MM.1S (cell line): ENCODE results near the gene SLC6A12.

Experiments used
- DNase-seq: peaks from one replicate; pipeline ENCODE4 v3.0.0-alpha.2; 2015
- H2AFZ ChIP-seq: fragments of 300-600 bp; sonication (generic); 2 replicates; pipeline ENCODE4 v1.6.0; 2016; ENCODE audit warnings: antibody characterized with exemption, low read length
- H3F3A ChIP-seq: fragments of 300-600 bp; sonication (generic); 2 replicates; pipeline ENCODE4 v1.6.1; 2016; ENCODE audit warnings: mild to moderate bottlenecking, antibody characterized with exemption, low read length, moderate library complexity, mixed read lengths; ENCODE audit not compliant: insufficient read depth
- H3K27ac ChIP-seq: fragments of 300-600 bp; sonication (generic); 2 replicates; pipeline ENCODE4 v1.5.1; 2016; ENCODE audit warnings: mild to moderate bottlenecking, low read length
- H3K27me3 ChIP-seq: fragments of 300-600 bp; sonication (generic); replicated peaks from 2 replicates; pipeline ENCODE4 v1.6.0; 2016; ENCODE audit warnings: low read length; ENCODE audit not compliant: insufficient read depth
- H3K36me3 ChIP-seq: fragments of 300-600 bp; sonication (generic); replicated peaks from 2 replicates; pipeline ENCODE4 v1.6.1; 2016; ENCODE audit warnings: mild to moderate bottlenecking, low read length, mixed read lengths; ENCODE audit not compliant: insufficient read depth
- H3K4me1 ChIP-seq: fragments of 300-600 bp; sonication (generic); 2 replicates; pipeline ENCODE4 v1.6.1; 2016; ENCODE audit warnings: low read length, mixed read lengths
- H3K4me2 ChIP-seq: fragments of 300-600 bp; sonication (generic); 2 replicates; pipeline ENCODE4 v1.6.0; 2016; ENCODE audit warnings: low read depth, low read length
- H3K4me3 ChIP-seq: fragments of 300-600 bp; sonication (generic); 2 replicates; pipeline ENCODE4 v1.5.1; 2016; ENCODE audit warnings: low read length, mixed read lengths
- H3K79me2 ChIP-seq: fragments of 300-600 bp; sonication (generic); 2 replicates; pipeline ENCODE4 v1.6.1; 2016; ENCODE audit warnings: mixed run types, low read length, mixed read lengths
- H3K9ac ChIP-seq: fragments of 300-600 bp; sonication (generic); 2 replicates; pipeline ENCODE4 v1.6.1; 2016; ENCODE audit warnings: low read length, mixed read lengths
- H3K9me2 ChIP-seq: fragments of 300-600 bp; sonication (generic); replicated peaks from 2 replicates; pipeline ENCODE4 v1.6.1; 2016; ENCODE audit warnings: mild to moderate bottlenecking, low read length, mixed read lengths; ENCODE audit not compliant: insufficient read depth
- H3K9me3 ChIP-seq: fragments of 300-600 bp; sonication (generic); replicated peaks from 2 replicates; pipeline ENCODE4 v1.6.1; 2016; ENCODE audit warnings: mild to moderate bottlenecking, low read length, mixed read lengths; ENCODE audit not compliant: insufficient read depth
- H4K20me1 ChIP-seq: fragments of 300-600 bp; sonication (generic); 2 replicates; pipeline ENCODE4 v1.6.1; 2016; ENCODE audit warnings: mild to moderate bottlenecking, low read length, moderate library complexity, mixed read lengths; ENCODE audit not compliant: insufficient read depth
- CTCF ChIP-seq: fragments of 300-600 bp; sonication (generic); IDR thresholded peaks from 2 replicates; pipeline ENCODE4 v1.5.1; 2016; ENCODE audit warnings: antibody characterized with exemption, low read length, mixed read lengths
- EZH2 ChIP-seq: fragments of 300-600 bp; sonication (generic); optimal IDR thresholded peaks from 2 replicates; pipeline ENCODE3; 2017; ENCODE audit warnings: low read depth, mild to moderate bottlenecking, antibody characterized with exemption, low read length, mixed read lengths
- EZH2phosphoT487 ChIP-seq: fragments of 300-600 bp; sonication (generic); IDR thresholded peaks from 2 replicates; pipeline ENCODE4 v1.6.1; 2018; ENCODE audit warnings: antibody characterized with exemption, low read length

Gene SLC6A12

GRCh38 chr12:177980-178828, 35.8 kb downstream of the SLC6A12 start:
- H3K27ac ChIP-seq = no peak overlapping the region
- no peaks in the 10 kb centered on the region for H3K9me3 ChIP-seq
- H3K9me2 ChIP-seq = no peaks in the 10 kb centered on the region
- no peak overlapping the region for H3K4me3 ChIP-seq
- TF ChIP-seq EZH2phosphoT487 (no peak), CTCF (no peak), EZH2 (no peak)
- H3K4me2 ChIP-seq = no peak overlapping the region
- no peaks in the 10 kb centered on the region for H3K36me3 ChIP-seq
- no peaks in the 10 kb centered on the region for H3K79me2 ChIP-seq
- H2AFZ ChIP-seq = no peak overlapping the region
- H3K27me3 ChIP-seq = no peaks in the 10 kb centered on the region
- H3F3A ChIP-seq = no peaks in the 10 kb centered on the region
- no peaks in the 10 kb centered on the region for H4K20me1 ChIP-seq
- peaks cover 20% of the 10 kb centered on the region for H3K4me1 ChIP-seq
- H3K9ac ChIP-seq = no peak overlapping the region
- DNase-seq = no peak

GRCh38 chr12:177336-177979, 36.5 kb downstream of the SLC6A12 start:
- no peaks in the 10 kb centered on the region for H3K9me2 ChIP-seq
- H2AFZ ChIP-seq = no peak overlapping the region
- no peaks in the 10 kb centered on the region for H3F3A ChIP-seq
- TF ChIP-seq EZH2phosphoT487 (no peak), CTCF (no peak), EZH2 (no peak)
- no peaks in the 10 kb centered on the region for H4K20me1 ChIP-seq
- H3K36me3 ChIP-seq = no peaks in the 10 kb centered on the region
- H3K9ac ChIP-seq = no peak overlapping the region
- H3K79me2 ChIP-seq = no peaks in the 10 kb centered on the region
- H3K27me3 ChIP-seq = 0 out of 2 replicates have a peak, but pooled peaks cover 4% of the 10 kb centered on the region
- H3K4me3 ChIP-seq = no peak overlapping the region
- H3K4me1 ChIP-seq = peaks cover 20% of the 10 kb centered on the region
- H3K27ac ChIP-seq = no peak overlapping the region
- H3K9me3 ChIP-seq = no peaks in the 10 kb centered on the region
- no peak for DNase-seq
- H3K4me2 ChIP-seq = no peak overlapping the region

- Histone ChIP-seq H3K27ac (no peak overlapping the region), H3K4me2 (peak overlapping the region; percentile 34; the same call in 1 of the 2 replicates), H3K27me3 (0 out of 2 replicates have a peak, but pooled peaks cover 4% of the 10 kb centered on the region), H4K20me1 (no peaks in the 10 kb centered on the region), H3K9ac (no peak overlapping the region), H3K79me2 (no peaks in the 10 kb centered on the region), H3F3A (no peaks in the 10 kb centered on the region), H3K9me3 (no peaks in the 10 kb centered on the region), H2AFZ (peak overlapping the region; percentile 53; the same call in 1 of the 2 replicates), H3K4me1 (peaks cover 20% of the 10 kb centered on the region), H3K4me3 (no peak overlapping the region), H3K36me3 (no peaks in the 10 kb centered on the region), H3K9me2 (no peaks in the 10 kb centered on the region)
- no peak for DNase-seq
- TF ChIP-seq EZH2 = no peak
- no peak for TF ChIP-seq EZH2phosphoT487
These were observed 37.4 kb downstream of the SLC6A12 start for GRCh38 chr12:176321-177181.
